H9 (cell line): Measurements from ENCODE around the gene CNGB1. TPM values are rescaled to one million over a fixed set of nuclear protein-coding genes. Genes with fewer than 3 reads are reported as not detected.

Experiments
- DNase-seq: peaks from one replicate; pipeline ENCODE4 v3.0.0-alpha.2; 2017
- H2AFZ ChIP-seq: one replicate; pipeline ENCODE4 v1.6.1; 2013; ENCODE audit warnings: mild to moderate bottlenecking, low read length, control low read depth, moderate library complexity
- H2AK5ac ChIP-seq: 2 replicates; pipeline ENCODE4 v1.6.1; 2013; ENCODE audit warnings: low read length, control low read depth, mixed read lengths; ENCODE audit not compliant: insufficient read length
- H2BK120ac ChIP-seq: one replicate; pipeline ENCODE4 v1.6.1; 2013; ENCODE audit warnings: low read depth, mild to moderate bottlenecking, low read length, control low read depth, inconsistent platforms; ENCODE audit not compliant: poor library complexity, severe bottlenecking
- H2BK12ac ChIP-seq: 2 replicates; pipeline ENCODE4 v1.6.1; 2013; ENCODE audit warnings: low read length, control low read depth, mixed read lengths, low read depth; ENCODE audit not compliant: insufficient read length
- H2BK15ac ChIP-seq: 2 replicates; pipeline ENCODE4 v1.6.1; 2013; ENCODE audit warnings: low read depth, low read length, control low read depth
- H2BK20ac ChIP-seq: one replicate; pipeline ENCODE4 v1.6.1; 2013; ENCODE audit warnings: low read depth, mild to moderate bottlenecking, low read length, control low read depth, inconsistent platforms; ENCODE audit not compliant: poor library complexity, severe bottlenecking
- H2BK5ac ChIP-seq: 2 replicates; pipeline ENCODE4 v1.6.1; 2013; ENCODE audit warnings: low read length, control low read depth, mixed read lengths; ENCODE audit not compliant: insufficient read length
- H3K14ac ChIP-seq: 2 replicates; pipeline ENCODE4 v1.6.1; 2013; ENCODE audit warnings: low read length, control low read depth; ENCODE audit not compliant: insufficient read depth
- H3K18ac ChIP-seq: 2 replicates; pipeline ENCODE4 v1.6.1; 2013; ENCODE audit warnings: low read depth, mild to moderate bottlenecking, mixed read lengths, low read length, control low read depth; ENCODE audit not compliant: insufficient read length
- H3K23ac ChIP-seq: 2 replicates; pipeline ENCODE4 v1.6.1; 2013; ENCODE audit warnings: low read length, control low read depth, mixed read lengths, low read depth; ENCODE audit not compliant: insufficient read length
- H3K23me2 ChIP-seq: 2 replicates; pipeline ENCODE4 v1.6.1; 2013; ENCODE audit warnings: low read depth, mild to moderate bottlenecking, mixed read lengths, low read length, control low read depth; ENCODE audit not compliant: insufficient read length, poor library complexity, severe bottlenecking
- H3K27ac ChIP-seq: 2 replicates; pipeline ENCODE4 v1.5.1; 2013; ENCODE audit warnings: low read length, control low read depth, mixed read lengths, low read depth; ENCODE audit not compliant: insufficient read length
- H3K27me3 ChIP-seq: 2 replicates; pipeline ENCODE4 v1.6.1; 2013; ENCODE audit warnings: low read length, control low read depth, inconsistent platforms; ENCODE audit not compliant: insufficient read depth
- H3K4ac ChIP-seq: 2 replicates; pipeline ENCODE4 v1.6.1; 2013; ENCODE audit warnings: low read depth, mild to moderate bottlenecking, control low read depth, inconsistent platforms, low read length, moderate library complexity
- H3K4me1 ChIP-seq: 2 replicates; pipeline ENCODE4 v1.6.1; 2013; ENCODE audit warnings: low read length, control low read depth, inconsistent platforms; ENCODE audit not compliant: insufficient read depth
- H3K4me2 ChIP-seq: 2 replicates; pipeline ENCODE4 v1.6.1; 2013; ENCODE audit warnings: low read length, control low read depth, mixed read lengths; ENCODE audit not compliant: insufficient read length, insufficient read depth
- H3K56ac ChIP-seq: 2 replicates; pipeline ENCODE4 v1.6.1; 2013; ENCODE audit warnings: low read depth, mild to moderate bottlenecking, mixed read lengths, low read length, control low read depth; ENCODE audit not compliant: insufficient read length
- H3K79me1 ChIP-seq: 2 replicates; pipeline ENCODE4 v1.6.1; 2013; ENCODE audit warnings: low read depth, mild to moderate bottlenecking, moderate library complexity, low read length, control low read depth, inconsistent platforms; ENCODE audit not compliant: insufficient read depth, poor library complexity, severe bottlenecking
- H3K79me2 ChIP-seq: 2 replicates; pipeline ENCODE4 v1.6.1; 2013; ENCODE audit warnings: low read length, control low read depth, inconsistent platforms; ENCODE audit not compliant: insufficient read depth
- H3K9ac ChIP-seq: 2 replicates; pipeline ENCODE4 v1.6.1; 2013; ENCODE audit warnings: low read length, control low read depth, mixed read lengths; ENCODE audit not compliant: insufficient read length; ENCODE audit errors: extremely low read depth
- H3K9me3 ChIP-seq: one replicate; pipeline ENCODE4 v1.6.1; 2013; ENCODE audit warnings: low read depth, low read length, inconsistent platforms; ENCODE audit not compliant: control insufficient read depth
- H3T11ph ChIP-seq: one replicate; pipeline ENCODE4 v1.6.1; 2013; ENCODE audit warnings: mild to moderate bottlenecking, low read length, control low read depth, inconsistent platforms
- H4K20me1 ChIP-seq: one replicate; pipeline ENCODE4 v1.6.1; 2013; ENCODE audit not compliant: control insufficient read depth, insufficient read length, insufficient read depth
- H4K5ac ChIP-seq: 2 replicates; pipeline ENCODE4 v1.6.1; 2013; ENCODE audit warnings: low read depth, mild to moderate bottlenecking, mixed read lengths, low read length, control low read depth; ENCODE audit not compliant: insufficient read length
- H4K8ac ChIP-seq: replicated peaks from 2 replicates; pipeline ENCODE4 v1.6.1; 2013; ENCODE audit warnings: low read length, control low read depth, mixed read lengths, low read depth; ENCODE audit not compliant: insufficient read length
- H4K91ac ChIP-seq: 2 replicates; pipeline ENCODE4 v1.6.1; 2013; ENCODE audit warnings: low read depth, mild to moderate bottlenecking, moderate library complexity, mixed read lengths, low read length, control low read depth; ENCODE audit not compliant: insufficient read length
- H3K27ac Mint-ChIP-seq, 3 experiments: 2 replicates in 2 of 3; 3 replicates in 1 of 3; pipeline ENCODE4 v1.8.0; 2020 to 2021; ENCODE audit warnings: mixed read lengths in 3 of 3, mild to moderate bottlenecking in 1 of 3, moderate library complexity in 1 of 3
- H3K27me3 Mint-ChIP-seq: 2 replicates; pipeline ENCODE4 v1.8.0; 2021; ENCODE audit warnings: low read depth, mild to moderate bottlenecking, moderate library complexity, mixed read lengths
- H3K36me3 Mint-ChIP-seq, 3 experiments: 2 replicates in 2 of 3; 3 replicates in 1 of 3; pipeline ENCODE4 v1.8.0; 2020 to 2021; ENCODE audit warnings: low read depth in 3 of 3, mixed read lengths in 3 of 3; ENCODE audit not compliant: insufficient read depth in 1 of 3
- H3K4me1 Mint-ChIP-seq, 2 experiments: 2 replicates each; pipeline ENCODE4 v1.8.0; 2020; ENCODE audit warnings: mixed read lengths in 2 of 2
- H3K4me3 Mint-ChIP-seq, 2 experiments: 2 replicates in 1 of 2; 3 replicates in 1 of 2; pipeline ENCODE4 v1.8.0; 2020 to 2021; ENCODE audit warnings: mild to moderate bottlenecking in 2 of 2, mixed read lengths in 2 of 2, moderate library complexity in 1 of 2
- H3K9me3 Mint-ChIP-seq, 2 experiments: 2 replicates in 1 of 2; 3 replicates in 1 of 2; pipeline ENCODE4 v1.8.0; 2020; ENCODE audit warnings: mild to moderate bottlenecking in 2 of 2, mixed read lengths in 2 of 2, moderate library complexity in 1 of 2
- CTCF ChIP-seq: fragments of 200-600 bp; sonication (generic); conservative IDR thresholded peaks from 3 replicates; pipeline ENCODE4 v1.8.0; 2021; ENCODE audit warnings: antibody characterized with exemption, mild to moderate bottlenecking
- WGBS: extraction: QIAGEN DNeasy Blood & Tissue Kit; methylation state at CpG from one replicate; pipeline ENCODE4 v1.1.7; 2013; ENCODE audit warnings: missing lambda C conversion rate, low lambda C conversion rate, mixed read lengths; ENCODE audit not compliant: insufficient read length; ENCODE audit errors: extremely low coverage; 5-methylcytosine and 5-hydroxymethylcytosine counted together
- total RNA-seq: library from RNA; stranded (reverse); gene quantifications from 2 replicates; pipeline ENCODE4 v1.2.1, GENCODE V29; 2021

CNGB1 gene
- total RNA-seq, 1 experiment from 2014 or later: not detected

DNA sequence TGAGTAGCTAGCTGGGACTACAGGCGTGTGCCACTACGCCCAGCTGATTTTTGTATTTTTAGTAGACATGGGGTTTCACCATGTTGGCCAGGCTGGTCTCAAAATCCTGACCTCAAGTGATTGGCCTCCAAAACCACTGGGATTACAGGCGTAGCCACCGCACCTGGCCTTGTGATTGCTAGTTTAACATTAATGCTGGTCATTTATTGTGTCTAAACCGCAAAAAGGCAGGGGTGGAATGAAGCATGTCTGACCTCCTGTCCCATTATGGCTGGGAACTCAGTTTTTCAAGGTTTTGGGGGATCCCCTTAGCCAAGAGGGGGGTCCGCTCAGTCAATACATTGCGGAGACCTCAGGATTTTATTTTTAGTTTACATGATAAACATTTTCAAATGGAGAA, 10.7 kb upstream of the CNGB1 start:
- no peak overlapping the region for H3K4me3 Mint-ChIP-seq
- Histone ChIP-seq H2BK5ac (no peak overlapping the region), H2BK120ac (no peak overlapping the region), H4K5ac (no peak overlapping the region), H3K56ac (no peak overlapping the region), H2AK5ac (no peak overlapping the region), H3K23me2 (peaks cover 16% of the 10 kb centered on the region), H3K23ac (no peak overlapping the region), H3K9ac (no peak overlapping the region), H2BK15ac (no peak overlapping the region), H4K20me1 (no peaks in the 10 kb centered on the region), H2AFZ (no peak overlapping the region), H3K4ac (no peak overlapping the region), H3K9me3 (no peaks in the 10 kb centered on the region), H4K8ac (no peak overlapping the region), H3K79me2 (no peaks in the 10 kb centered on the region), H3K79me1 (no peaks in the 10 kb centered on the region), H4K91ac (no peak overlapping the region), H2BK12ac (no peak overlapping the region), H3K4me2 (no peak overlapping the region), H3K27ac (no peak overlapping the region), H3K4me1 (no peaks in the 10 kb centered on the region), H3T11ph (no peak overlapping the region), H3K14ac (no peak overlapping the region), H3K27me3 (peaks cover 11% of the 10 kb centered on the region; the same call in 1 of the 2 replicates), H2BK20ac (no peak overlapping the region), H3K18ac (no peak overlapping the region)
- DNase-seq: no peak
- peaks cover 33% of the 10 kb centered on the region for H3K27me3 Mint-ChIP-seq
- no CpG with 5 or more reads among the region's 7 CpGs for WGBS
- H3K4me1 Mint-ChIP-seq: peaks cover 3 to 9% of the 10 kb centered on the region in 2 experiments; a peak in 3 of 4 replicates
- H3K36me3 Mint-ChIP-seq: no peaks in the 10 kb centered on the region; a peak in 1 of 7 replicates
- no peaks in the 10 kb centered on the region for H3K9me3 Mint-ChIP-seq
- TF ChIP-seq CTCF: no peak
- no peak overlapping the region for H3K27ac Mint-ChIP-seq
